Right atrium auricular region (tissue), 2 donors: Measurements from ENCODE around the gene XRCC1. TPM values are rescaled to one million over a fixed set of nuclear protein-coding genes. Genes with fewer than 3 reads are reported as not detected.

Source experiments
- DNase-seq: peaks from one replicate; pipeline ENCODE4 v3.0.0-alpha.2; 2019; ENCODE audit warnings: low spot score
- H3K27ac ChIP-seq, 2 donors: fragments of 200-600 bp; sonication (generic); 1 replicate in 1 of 2; 2 replicates in 1 of 2; pipeline ENCODE4 v1.5.1; 2016 to 2019
- H3K27me3 ChIP-seq, 2 donors: fragments of 200-600 bp; sonication (generic); one replicate each; pipeline versions ENCODE4 v1.5.1 to v1.6.0; 2017 to 2019
- H3K36me3 ChIP-seq: fragments of 200-600 bp; sonication (generic); one replicate; pipeline ENCODE4 v1.5.1; 2016
- H3K4me1 ChIP-seq, 2 donors: fragments of 200-600 bp; sonication (generic); one replicate each; pipeline versions ENCODE4 v1.5.1 to v1.6.0; 2017 to 2019
- H3K4me3 ChIP-seq, 2 donors: fragments of 200-600 bp; sonication (generic); 1 replicate in 1 of 2; 2 replicates in 1 of 2; pipeline ENCODE4 v1.5.1; 2017 to 2019; ENCODE audit warnings: mild to moderate bottlenecking in 1 of 2, moderate library complexity in 1 of 2
- H3K9me3 ChIP-seq, 2 donors: fragments of 200-600 bp; sonication (generic); one replicate each; pipeline ENCODE4 v1.5.1; 2019
- total RNA-seq, 2 donors: library from RNA; depleted of rRNA; stranded (reverse); fragments of >200 nt; gene quantifications; one replicate each; pipeline ENCODE4 v1.1.0, GENCODE V29; 2016
- TF ChIP-seq, protein P1 (sequence below), 2 donors: fragments of 200-600 bp; sonication (generic); IDR thresholded peaks; one replicate each; pipeline ENCODE4 v1.5.1; 2019; ENCODE audit warnings: antibody characterized with exemption in 2 of 2

XRCC1 gene
- total RNA-seq, 2 donors from 2014 or later, result 14.3 to 14.9 TPM

DNA sequence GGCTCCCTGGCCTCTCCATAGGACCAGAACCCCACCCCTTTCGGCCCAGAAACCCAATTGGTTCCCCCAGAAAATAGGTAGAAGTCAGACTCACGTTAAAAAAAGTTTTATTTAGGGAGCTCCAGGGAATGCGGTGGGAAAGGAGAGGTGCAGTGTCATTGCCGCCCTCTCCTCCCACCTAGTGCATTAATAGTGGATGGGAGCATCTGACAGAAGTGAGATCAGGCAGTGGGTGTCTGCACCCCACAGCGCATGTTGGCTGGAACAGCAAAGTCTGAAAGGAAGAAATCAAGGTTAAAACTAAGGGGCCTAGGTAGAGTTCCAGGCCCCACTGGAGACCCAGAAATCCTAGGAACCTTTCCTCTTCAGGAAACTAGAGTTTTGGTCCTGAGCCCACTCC lies 68.7 kb downstream of the XRCC1 start:
- H3K27me3 ChIP-seq, result no peaks in the 10 kb centered on the region
- H3K4me1 ChIP-seq, result peaks cover 0 to 26% of the 10 kb centered on the region in 2 donors
- TF ChIP-seq, protein P1, sequence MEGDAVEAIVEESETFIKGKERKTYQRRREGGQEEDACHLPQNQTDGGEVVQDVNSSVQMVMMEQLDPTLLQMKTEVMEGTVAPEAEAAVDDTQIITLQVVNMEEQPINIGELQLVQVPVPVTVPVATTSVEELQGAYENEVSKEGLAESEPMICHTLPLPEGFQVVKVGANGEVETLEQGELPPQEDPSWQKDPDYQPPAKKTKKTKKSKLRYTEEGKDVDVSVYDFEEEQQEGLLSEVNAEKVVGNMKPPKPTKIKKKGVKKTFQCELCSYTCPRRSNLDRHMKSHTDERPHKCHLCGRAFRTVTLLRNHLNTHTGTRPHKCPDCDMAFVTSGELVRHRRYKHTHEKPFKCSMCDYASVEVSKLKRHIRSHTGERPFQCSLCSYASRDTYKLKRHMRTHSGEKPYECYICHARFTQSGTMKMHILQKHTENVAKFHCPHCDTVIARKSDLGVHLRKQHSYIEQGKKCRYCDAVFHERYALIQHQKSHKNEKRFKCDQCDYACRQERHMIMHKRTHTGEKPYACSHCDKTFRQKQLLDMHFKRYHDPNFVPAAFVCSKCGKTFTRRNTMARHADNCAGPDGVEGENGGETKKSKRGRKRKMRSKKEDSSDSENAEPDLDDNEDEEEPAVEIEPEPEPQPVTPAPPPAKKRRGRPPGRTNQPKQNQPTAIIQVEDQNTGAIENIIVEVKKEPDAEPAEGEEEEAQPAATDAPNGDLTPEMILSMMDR (IDR thresholded peaks at IDR 0.05), result no peak
- no peak overlapping the region for H3K4me3 ChIP-seq
- H3K36me3 ChIP-seq, result peaks cover 11% of the 10 kb centered on the region
- no peaks in the 10 kb centered on the region for H3K9me3 ChIP-seq
- no peak overlapping the region for H3K27ac ChIP-seq
- DNase-seq, result no peak

DNA sequence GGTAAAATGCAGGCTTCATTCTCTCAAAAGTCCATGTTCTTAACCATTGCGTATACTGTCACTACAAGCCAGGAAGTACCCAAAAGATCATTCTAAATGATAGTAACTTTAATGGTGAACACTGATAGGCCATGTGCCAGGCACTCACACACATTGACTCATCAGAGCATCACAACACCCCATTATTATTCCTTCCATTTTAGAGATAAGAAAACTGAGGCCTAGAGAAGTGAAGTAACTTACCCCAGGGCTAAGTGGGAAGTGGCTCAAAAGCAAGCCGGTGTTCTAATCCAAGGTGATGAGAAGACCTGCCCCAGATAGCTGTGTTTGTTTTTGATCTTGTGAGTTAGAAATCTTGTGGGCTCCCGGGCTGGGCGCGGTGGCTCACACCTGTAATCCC lies 69.4 kb downstream of the XRCC1 start:
- Histone ChIP-seq H3K4me1 (peaks cover 0 to 28% of the 10 kb centered on the region in 2 donors), H3K27ac (no peak overlapping the region), H3K4me3 (no peak overlapping the region), H3K9me3 (no peaks in the 10 kb centered on the region), H3K27me3 (no peaks in the 10 kb centered on the region), H3K36me3 (peaks cover 11% of the 10 kb centered on the region)
- DNase-seq, result no peak
- TF ChIP-seq, protein P1 (IDR thresholded peaks at IDR 0.05), result no peak

DNA sequence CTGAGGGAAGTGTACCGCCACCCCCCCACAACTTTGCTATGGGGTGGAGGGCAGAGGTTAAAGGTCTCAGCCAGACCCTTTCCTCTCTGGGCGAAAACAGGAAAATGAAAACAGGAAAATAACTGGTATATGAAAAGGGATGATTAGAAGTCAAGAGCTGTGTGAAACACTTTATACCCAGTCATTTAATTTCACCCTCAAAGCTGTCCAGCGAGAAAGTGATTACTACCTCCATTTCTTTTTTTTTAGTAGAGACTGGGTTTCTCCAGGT lies 70.2 kb downstream of the XRCC1 start:
- H3K4me1 ChIP-seq, result peaks cover 0 to 28% of the 10 kb centered on the region in 2 donors
- DNase-seq, result no peak
- peak overlapping the region in 1 of 2 donors; percentile 76 for H3K4me3 ChIP-seq
- TF ChIP-seq, protein P1 (IDR thresholded peaks at IDR 0.05), result no peak
- H3K27ac ChIP-seq, result peak overlapping the region; percentile 84 to 91
- peaks cover 5% of the 10 kb centered on the region for H3K36me3 ChIP-seq
- H3K9me3 ChIP-seq, result no peaks in the 10 kb centered on the region
- H3K27me3 ChIP-seq, result no peaks in the 10 kb centered on the region

DNA sequence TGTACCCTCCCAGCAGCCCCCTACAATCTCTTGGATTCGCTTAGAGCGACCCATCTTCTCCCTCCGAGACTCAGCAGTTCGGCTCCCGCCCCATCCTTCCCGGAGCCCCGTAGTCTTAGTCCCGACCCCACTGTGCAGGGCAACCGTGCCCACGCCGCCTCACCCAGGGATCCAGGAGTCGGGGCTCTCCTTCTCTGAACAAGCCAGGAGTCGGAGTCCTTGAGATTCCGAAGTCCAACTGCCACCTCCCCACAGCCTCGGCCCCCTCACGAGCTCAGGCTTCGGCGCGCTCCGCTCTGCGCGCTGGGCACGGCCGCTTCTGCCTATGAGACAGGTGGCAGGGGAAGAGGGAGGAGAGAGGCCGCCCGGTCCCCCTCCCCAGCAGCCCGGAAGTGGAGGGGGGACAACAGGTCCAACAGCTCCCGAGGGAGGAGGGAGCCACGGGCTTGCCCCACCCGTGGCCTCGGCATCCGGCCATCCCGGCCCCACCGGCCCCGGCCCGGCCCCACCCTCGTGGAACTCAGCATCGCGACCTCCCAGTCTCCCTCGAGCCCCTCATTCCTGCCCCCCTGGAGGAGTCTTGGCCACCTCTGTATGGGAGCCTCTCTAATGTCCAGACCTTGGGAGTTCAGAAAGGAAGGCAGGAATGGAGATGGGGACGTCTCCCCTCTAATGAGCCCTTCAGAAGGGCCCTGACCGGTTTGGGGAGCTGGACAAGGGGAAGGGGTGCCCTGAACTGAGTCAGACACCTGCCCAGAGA lies 70.7 kb downstream of the XRCC1 start, which contains the start of gene PHLDB3:
TSS of gene PHLDB3 (minus strand) at position 321 of the 760 bp plus-strand sequence. CDS start 628 bp downstream, outside the sequence.
- Histone ChIP-seq H3K27me3 (no peaks in the 10 kb centered on the region), H3K36me3 (peaks cover under 1% of the 10 kb centered on the region), H3K4me3 (peak within 1 kb of the TSS; percentile 52 to 76), H3K4me1 (peaks cover 0 to 28% of the 10 kb centered on the region in 2 donors), H3K9me3 (no peaks in the 10 kb centered on the region), H3K27ac (peak within 1 kb of the TSS; percentile 84 to 91)
- no peak for DNase-seq
- TF ChIP-seq, protein P1 (IDR thresholded peaks at IDR 0.05), result no peak

GRCh38 chr19:43503501-43504425 lies 71.6 kb downstream of the XRCC1 start:
- DNase-seq, result peak; percentile 96
- Histone ChIP-seq H3K36me3 (no peaks in the 10 kb centered on the region), H3K4me3 (peak overlapping the region; percentile 52 to 76), H3K27ac (peak overlapping the region; percentile 84 to 91), H3K9me3 (no peaks in the 10 kb centered on the region), H3K4me1 (peaks cover 0 to 33% of the 10 kb centered on the region in 2 donors), H3K27me3 (no peaks in the 10 kb centered on the region)
- TF ChIP-seq, protein P1 (IDR thresholded peaks at IDR 0.05), result peak in 1 of 2 donors; percentile 60
